ENCODE results near the gene PRSS50.

GRCh38 chr3:46693038-46693891 lies 24.4 kb downstream of the PRSS50 start, which contains the start of gene ALS2CL:
- peak; percentile 14 for TF ChIP-seq CTCF (IDR thresholded peaks at IDR 0.05; ENCODE audit: low read depth, low read length, poor library complexity, severe bottlenecking)
- TF ChIP-seq EZH2phosphoT487 (IDR thresholded peaks at IDR 0.05; ENCODE audit: borderline replicate concordance, low read length): peak; percentile 91; the same call in 1 of the 2 replicates
